SU-DHL-6 (cell line): Measurements from ENCODE around the gene NSD1.

Experiments
- CTCF ChIP-seq: fragments of 200-600 bp; sonication (generic); IDR thresholded peaks from one replicate; pipeline ENCODE4 v1.5.1; 2017; ENCODE audit warnings: antibody characterized with exemption, mild to moderate bottlenecking, low read length, moderate library complexity; ENCODE audit not compliant: insufficient read depth, poor library complexity, severe bottlenecking
- EZH2phosphoT487 ChIP-seq: fragments of 200-600 bp; sonication (generic), shearing (Covaris generic); conservative IDR thresholded peaks from 2 replicates; pipeline ENCODE4 v1.6.1; 2018; ENCODE audit warnings: mild to moderate bottlenecking, antibody characterized with exemption, low read length, moderate library complexity, mixed read lengths

DNA sequence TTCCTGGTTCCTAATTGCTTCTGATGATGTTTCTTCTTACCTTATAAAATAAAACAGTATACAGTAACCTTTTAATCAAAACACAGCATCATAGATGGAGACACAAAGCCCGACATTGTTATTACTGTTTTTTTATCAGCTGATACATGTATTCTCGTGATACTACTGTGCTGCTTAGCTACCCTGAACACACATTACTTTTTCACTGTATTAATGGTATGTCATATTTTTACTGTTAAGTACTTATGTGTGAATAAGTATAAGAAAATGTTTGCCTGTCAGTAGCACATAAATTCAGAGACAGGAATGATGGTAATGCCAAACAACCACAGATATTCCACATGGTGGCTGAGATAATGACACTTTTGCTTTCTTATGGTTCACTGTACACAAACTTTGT lies 101.3 kb downstream of the NSD1 start:
- no peak for TF ChIP-seq CTCF
- no peak for TF ChIP-seq EZH2phosphoT487
